GM03348 (cell line): ENCODE results near the gene KIZ.

Experiments
- DNase-seq: peaks from one replicate; pipeline ENCODE4 v3.0.0; 2012; ENCODE audit warnings: low spot score

The KIZ gene

GRCh38 chr20:21104921-21105320 lies 21.0 kb upstream of the KIZ start:
- DNase-seq: no peak

- no peak for DNase-seq
Observed at GRCh38 chr20:21105429-21106170, 20.3 kb upstream of the KIZ start.

GRCh38 chr20:21106171-21107017 lies 19.5 kb upstream of the KIZ start, which contains the start of gene LINC00237:
TSS of gene LINC00237 (minus strand) at chr20:21106358.
- no peak for DNase-seq

GRCh38 chr20:21109144-21109543 lies 16.7 kb upstream of the KIZ start:
- no peak for DNase-seq

- DNase-seq: no peak
Observed at GRCh38 chr20:21110811-21111210, 15.1 kb upstream of the KIZ start.

GRCh38 chr20:21111416-21111815 lies 14.5 kb upstream of the KIZ start:
- no peak for DNase-seq

- DNase-seq: no peak
Observed at GRCh38 chr20:21113697-21114096, 12.2 kb upstream of the KIZ start.

GRCh38 chr20:21114584-21114983 lies 11.3 kb upstream of the KIZ start:
- DNase-seq: no peak

- DNase-seq: no peak
Observed at GRCh38 chr20:21117521-21117920, 8.4 kb upstream of the KIZ start.

GRCh38 chr20:21118138-21118537 lies 7.7 kb upstream of the KIZ start:
- no peak for DNase-seq

- no peak for DNase-seq
Observed at GRCh38 chr20:21118782-21119181, 7.1 kb upstream of the KIZ start.

- DNase-seq: no peak
Observed at GRCh38 chr20:21124190-21124589, 1.7 kb upstream of the KIZ start.

GRCh38 chr20:21125072-21125848 lies 622 bp upstream of the KIZ start:
- peak; percentile 60 for DNase-seq

- DNase-seq: no peak
Observed at GRCh38 chr20:21126581-21126870, 644 bp downstream of the KIZ start.

- no peak for DNase-seq
Observed at GRCh38 chr20:21127201-21127981, 1.5 kb downstream of the KIZ start.

GRCh38 chr20:21129861-21130260 lies 4.0 kb downstream of the KIZ start:
- DNase-seq: no peak

GRCh38 chr20:21133404-21133803 lies 7.5 kb downstream of the KIZ start:
- no peak for DNase-seq

- no peak for DNase-seq
Observed at GRCh38 chr20:21133917-21134622, 8.2 kb downstream of the KIZ start.

- DNase-seq: no peak
Observed at GRCh38 chr20:21134883-21135493, 9.1 kb downstream of the KIZ start.

GRCh38 chr20:21136015-21136732 lies 10.3 kb downstream of the KIZ start:
- DNase-seq: no peak
